Activated B cell treated with CpG ODN at 0.5 μM for 24 hours (primary cell): ENCODE results near the gene HIVEP1. TPM values are rescaled to one million over a fixed set of nuclear protein-coding genes. Genes with fewer than 3 reads are reported as not detected.

Experiments used
- ATAC-seq: fragments of 200-7000 bp; cut with Tn5 transposase; one replicate; pipeline ENCODE4 v1.10.0; 2021; ENCODE audit warnings: low read depth, mild to moderate bottlenecking, moderate library complexity
- CTCF ChIA-PET: fragments of 350-600 bp; sonication (Branson Sonifier 250); formaldehyde crosslinking; loops from one replicate; lab custom pipeline; 2021; ENCODE audit warnings: antibody characterized with exemption; lab: Charles Lee
- POLR2A ChIA-PET: fragments of 350-600 bp; sonication (Branson Sonifier 250); formaldehyde crosslinking; loops from one replicate; lab custom pipeline; 2021; ENCODE audit warnings: antibody characterized with exemption; lab: Charles Lee
- DNase-seq: peaks from one replicate; pipeline ENCODE4 v3.0.0; 2022
- H3K27ac Mint-ChIP-seq: one replicate; pipeline ENCODE4 v1.8.0; 2020; ENCODE audit warnings: mixed read lengths
- H3K27me3 Mint-ChIP-seq: one replicate; pipeline ENCODE4 v1.8.0; 2021; ENCODE audit warnings: mixed read lengths
- H3K36me3 Mint-ChIP-seq: one replicate; pipeline ENCODE4 v1.8.0; 2021; ENCODE audit warnings: low read depth, mixed read lengths
- H3K4me1 Mint-ChIP-seq: one replicate; pipeline ENCODE4 v1.8.0; 2021; ENCODE audit warnings: mixed read lengths
- H3K4me3 Mint-ChIP-seq: one replicate; pipeline ENCODE4 v1.8.0; 2020; ENCODE audit warnings: mild to moderate bottlenecking, mixed read lengths
- H3K9me3 Mint-ChIP-seq: one replicate; pipeline ENCODE4 v1.8.0; 2020; ENCODE audit warnings: mixed read lengths
- intact Hi-C: fragments of 100-400 bp; cut with micrococcal nuclease; formaldehyde crosslinking; loops from one replicate; pipeline ENCODE4 v1.15.1; 2024
- total RNA-seq: library from RNA; stranded (reverse); gene quantifications from 2 replicates; pipeline ENCODE4 v1.2.3, GENCODE V29; 2022
- TF ChIP-seq, protein P1 (sequence below): fragments of 200-600 bp; IDR thresholded peaks from one replicate; pipeline ENCODE4 v1.8.0; 2022; ENCODE audit warnings: antibody characterized with exemption, mild to moderate bottlenecking

Gene HIVEP1
- total RNA-seq, 1 donor from 2014 or later: 91.0 TPM

- ChIA-PET POLR2A (interaction anchor here (2.7 kb wide), 1 partner anchor 25 kb away, joined by 10 read pairs; no protein-coding TSS in a partner anchor), CTCF (interaction anchor here (1.2 kb wide), 1 partner anchor 216 kb away, joined by 3 read pairs; no protein-coding TSS in a partner anchor)
- TF ChIP-seq, protein P1, sequence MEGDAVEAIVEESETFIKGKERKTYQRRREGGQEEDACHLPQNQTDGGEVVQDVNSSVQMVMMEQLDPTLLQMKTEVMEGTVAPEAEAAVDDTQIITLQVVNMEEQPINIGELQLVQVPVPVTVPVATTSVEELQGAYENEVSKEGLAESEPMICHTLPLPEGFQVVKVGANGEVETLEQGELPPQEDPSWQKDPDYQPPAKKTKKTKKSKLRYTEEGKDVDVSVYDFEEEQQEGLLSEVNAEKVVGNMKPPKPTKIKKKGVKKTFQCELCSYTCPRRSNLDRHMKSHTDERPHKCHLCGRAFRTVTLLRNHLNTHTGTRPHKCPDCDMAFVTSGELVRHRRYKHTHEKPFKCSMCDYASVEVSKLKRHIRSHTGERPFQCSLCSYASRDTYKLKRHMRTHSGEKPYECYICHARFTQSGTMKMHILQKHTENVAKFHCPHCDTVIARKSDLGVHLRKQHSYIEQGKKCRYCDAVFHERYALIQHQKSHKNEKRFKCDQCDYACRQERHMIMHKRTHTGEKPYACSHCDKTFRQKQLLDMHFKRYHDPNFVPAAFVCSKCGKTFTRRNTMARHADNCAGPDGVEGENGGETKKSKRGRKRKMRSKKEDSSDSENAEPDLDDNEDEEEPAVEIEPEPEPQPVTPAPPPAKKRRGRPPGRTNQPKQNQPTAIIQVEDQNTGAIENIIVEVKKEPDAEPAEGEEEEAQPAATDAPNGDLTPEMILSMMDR: no peak
- peak overlapping the region; percentile 59 for H3K27ac Mint-ChIP-seq
- no peaks in the 10 kb centered on the region for H3K9me3 Mint-ChIP-seq
- H3K27me3 Mint-ChIP-seq: no peaks in the 10 kb centered on the region
- DNase-seq: no peak
- intact Hi-C loops: no loop called here
- H3K4me3 Mint-ChIP-seq: peak overlapping the region; percentile 19
- no peak for ATAC-seq
- H3K4me1 Mint-ChIP-seq: peaks cover 67% of the 10 kb centered on the region
- H3K36me3 Mint-ChIP-seq: peaks cover 6% of the 10 kb centered on the region
Measured at GRCh38 chr6:12037798-12038197, 25.7 kb downstream of the HIVEP1 start.

DNA sequence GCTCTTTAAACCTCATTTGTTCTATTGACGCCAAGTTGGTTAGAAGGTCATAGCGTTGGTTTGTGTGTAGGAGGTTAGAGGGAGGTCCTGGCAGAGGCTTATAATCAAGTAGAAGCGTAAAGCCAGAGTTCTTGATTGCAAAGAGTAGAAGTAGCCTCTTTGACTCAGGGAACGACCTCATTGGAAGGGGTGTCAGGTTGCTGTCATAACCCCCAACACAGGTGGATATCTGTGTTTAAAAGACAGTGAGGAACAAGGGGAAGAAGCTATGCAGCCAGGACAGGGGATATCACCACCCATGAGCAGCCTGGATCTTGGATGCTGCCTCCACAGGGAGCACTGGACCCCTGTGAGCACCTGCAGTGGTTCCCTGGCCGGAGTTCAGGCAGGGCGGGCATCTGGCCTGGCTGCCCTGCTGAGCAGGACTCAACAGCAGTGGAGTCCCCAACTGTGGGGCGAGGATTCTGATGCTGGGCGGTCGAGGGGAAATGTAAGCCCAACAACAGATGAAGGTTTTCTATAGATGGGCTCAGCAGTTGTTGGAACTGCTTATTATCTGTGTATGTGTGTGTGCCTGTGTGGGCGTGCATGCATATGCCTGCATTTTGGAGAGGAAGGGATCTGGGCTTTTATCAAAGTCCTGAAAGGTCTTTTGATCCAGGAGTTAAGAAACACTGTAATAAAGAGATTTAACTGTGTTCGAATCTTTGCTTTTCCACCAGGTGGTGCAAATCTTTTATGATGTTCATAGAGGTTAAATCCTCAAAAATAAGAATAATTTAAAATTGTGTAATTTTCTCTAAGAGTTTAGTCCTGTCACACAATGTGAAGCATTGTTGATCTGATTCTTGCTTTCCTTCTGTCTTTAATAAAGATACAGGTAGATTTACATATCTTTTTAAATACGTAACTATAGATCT is 27.7 kb downstream of the HIVEP1 start:
- POLR2A ChIA-PET: interaction anchor here (0.7 to 2.7 kb wide), 2 partner anchors 27 to 69 kb away, joined by 4 to 10 read pairs; no protein-coding TSS in a partner anchor
- intact Hi-C loops: loop anchor here (2.0 kb wide), 2 partner anchors 15 to 35 kb away; no protein-coding TSS in a partner anchor
- H3K4me1 Mint-ChIP-seq: peaks cover 58% of the 10 kb centered on the region
- TF ChIP-seq, protein P1: no peak
- CTCF ChIA-PET: interaction anchor here (0.8 to 1.4 kb wide), 3 partner anchors 36 to 563 kb away, joined by 3 read pairs; no protein-coding TSS in a partner anchor
- no peaks in the 10 kb centered on the region for H3K9me3 Mint-ChIP-seq
- no peak for ATAC-seq
- H3K36me3 Mint-ChIP-seq: peaks cover 5% of the 10 kb centered on the region
- no peaks in the 10 kb centered on the region for H3K27me3 Mint-ChIP-seq
- peak overlapping the region; percentile 73 for H3K27ac Mint-ChIP-seq
- no peak overlapping the region for H3K4me3 Mint-ChIP-seq
- DNase-seq: no peak

GRCh38 chr6:12047304-12047703 is 35.2 kb downstream of the HIVEP1 start:
- Mint-ChIP-seq H3K36me3 (peaks cover 9% of the 10 kb centered on the region), H3K9me3 (no peaks in the 10 kb centered on the region)

GRCh38 chr6:12047792-12048432 is 35.8 kb downstream of the HIVEP1 start:
- TF ChIP-seq, protein P1: no peak
- peak overlapping the region; percentile 26 for H3K4me3 Mint-ChIP-seq
- POLR2A ChIA-PET: interaction anchor here (0.7 to 4.9 kb wide), 8 partner anchors 13 to 219 kb away, joined by 3 to 84 read pairs (median 4); partner anchors contain the start of gene HIVEP1
- H3K4me1 Mint-ChIP-seq: peaks cover 81% of the 10 kb centered on the region
- no peaks in the 10 kb centered on the region for H3K27me3 Mint-ChIP-seq
- DNase-seq (no peak), ATAC-seq (no peak)
- intact Hi-C loops: loop anchor here (2.0 kb wide), 2 partner anchors 17 to 27 kb away; no protein-coding TSS in a partner anchor
- no peaks in the 10 kb centered on the region for H3K9me3 Mint-ChIP-seq
- CTCF ChIA-PET: interaction anchor here (1.0 to 3.2 kb wide), 4 partner anchors 18 to 223 kb away, joined by 3 to 9 read pairs (median 6); no protein-coding TSS in a partner anchor
- peak overlapping the region; percentile 97 for H3K27ac Mint-ChIP-seq
- H3K36me3 Mint-ChIP-seq: peaks cover 9% of the 10 kb centered on the region

More at GRCh38 chr6:12047304-12047703, 35.2 kb downstream of the HIVEP1 start:
- POLR2A ChIA-PET: interaction anchor here (0.7 to 4.9 kb wide), 8 partner anchors 14 to 219 kb away, joined by 3 to 84 read pairs (median 4); partner anchors contain the start of gene HIVEP1
- H3K4me3 Mint-ChIP-seq: peak overlapping the region; percentile 26
- intact Hi-C loops: no loop called here
- ATAC-seq (peak; percentile 15), DNase-seq (peak; percentile 39)
- peak overlapping the region; percentile 97 for H3K27ac Mint-ChIP-seq
- no peaks in the 10 kb centered on the region for H3K27me3 Mint-ChIP-seq
- CTCF ChIA-PET: interaction anchor here (1.0 to 3.2 kb wide), 4 partner anchors 19 to 222 kb away, joined by 3 to 9 read pairs (median 6); no protein-coding TSS in a partner anchor
- H3K4me1 Mint-ChIP-seq: peaks cover 75% of the 10 kb centered on the region
- TF ChIP-seq, protein P1: no peak
